EH (cell line): Measurements from ENCODE around the gene VEPH1.

ENCODE experiments used
- DNase-seq: peaks from one replicate; pipeline ENCODE4 v3.0.0-alpha.2; 2015; ENCODE audit warnings: low read depth

VEPH1 gene

DNA sequence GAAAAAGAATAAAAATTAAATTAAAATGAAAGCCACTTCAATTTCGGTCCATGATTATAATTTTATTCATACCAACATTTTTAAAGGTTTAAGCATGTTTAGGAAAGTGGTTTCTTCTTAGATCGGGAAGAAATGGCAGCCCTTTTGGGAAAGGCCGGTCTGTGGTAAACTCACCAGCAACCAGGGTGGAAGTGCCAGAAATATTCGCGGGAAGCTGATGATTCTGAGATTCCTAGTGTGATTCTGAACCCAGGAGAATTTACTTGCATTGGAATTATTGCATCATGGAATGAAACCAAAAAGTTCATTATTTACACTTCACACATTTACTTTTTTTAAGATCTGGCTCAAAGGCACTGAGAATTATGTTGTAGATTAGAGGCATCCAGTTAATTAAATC is 246.1 kb downstream of the VEPH1 start:
- DNase-seq = peak; percentile 57

GRCh38 chr3:157255797-157256196 is 247.4 kb downstream of the VEPH1 start:
- DNase-seq = no peak

GRCh38 chr3:157251685-157252084 is 251.5 kb downstream of the VEPH1 start:
- no peak for DNase-seq

DNA sequence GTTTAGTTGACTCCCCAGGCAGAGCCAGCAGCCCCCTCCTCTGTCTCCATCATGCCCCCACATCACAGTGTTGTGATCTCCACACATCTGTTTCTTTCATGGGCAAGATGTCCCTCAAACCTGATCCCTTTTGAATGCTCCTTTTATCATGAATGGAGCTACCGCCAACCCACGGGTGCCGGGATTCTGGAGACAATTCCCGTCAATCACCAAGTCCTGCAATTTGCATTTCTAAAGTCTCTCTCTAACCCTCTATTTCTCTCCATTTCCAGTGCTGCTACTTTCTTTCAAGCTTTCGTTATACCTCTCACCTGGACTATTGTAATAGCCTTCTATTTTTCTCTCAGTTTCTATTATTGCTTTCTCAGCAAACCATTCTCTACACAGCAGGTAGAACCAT is 253.6 kb downstream of the VEPH1 start:
- no peak for DNase-seq

GRCh38 chr3:157248590-157249422 is 254.4 kb downstream of the VEPH1 start:
- DNase-seq = peak; percentile 92

DNA sequence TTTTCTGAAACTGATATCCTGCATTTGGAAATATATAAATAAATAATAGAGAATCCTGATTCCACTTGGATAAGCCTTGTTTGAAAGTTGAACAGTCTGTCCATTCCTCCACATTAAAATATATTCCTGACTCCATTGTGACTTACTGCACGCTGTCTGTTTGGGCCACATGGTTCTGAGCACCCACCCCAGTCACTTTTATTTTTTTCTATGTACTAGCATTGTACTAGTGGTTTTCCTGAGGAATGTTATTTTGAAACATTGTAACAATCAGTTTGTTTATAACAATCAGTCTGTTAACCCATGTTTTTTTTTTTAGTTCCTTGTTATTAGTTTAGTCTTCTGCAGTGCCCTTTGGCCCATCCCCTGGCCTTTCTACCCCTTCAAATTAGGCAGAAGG is 255.8 kb downstream of the VEPH1 start:
- DNase-seq = peak; percentile 15

DNA sequence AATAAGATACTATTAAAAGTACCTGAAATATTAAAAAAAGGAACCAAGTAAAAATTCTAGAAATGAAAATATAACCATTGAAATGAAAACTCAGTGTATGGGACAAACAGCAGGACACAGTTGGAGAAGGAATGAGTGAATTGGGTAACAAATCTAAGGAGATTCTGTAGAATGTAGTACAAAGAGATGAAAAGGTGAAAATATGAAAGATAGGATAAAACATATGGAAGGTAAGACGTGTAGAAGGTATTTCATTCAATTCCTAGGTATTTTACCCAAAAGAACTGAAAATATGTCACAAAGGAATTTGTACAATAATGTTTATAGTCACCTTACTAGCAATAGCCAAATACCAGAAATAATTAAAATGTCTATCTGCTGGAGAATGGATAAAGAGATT is 260.4 kb downstream of the VEPH1 start:
- DNase-seq = no peak

DNA sequence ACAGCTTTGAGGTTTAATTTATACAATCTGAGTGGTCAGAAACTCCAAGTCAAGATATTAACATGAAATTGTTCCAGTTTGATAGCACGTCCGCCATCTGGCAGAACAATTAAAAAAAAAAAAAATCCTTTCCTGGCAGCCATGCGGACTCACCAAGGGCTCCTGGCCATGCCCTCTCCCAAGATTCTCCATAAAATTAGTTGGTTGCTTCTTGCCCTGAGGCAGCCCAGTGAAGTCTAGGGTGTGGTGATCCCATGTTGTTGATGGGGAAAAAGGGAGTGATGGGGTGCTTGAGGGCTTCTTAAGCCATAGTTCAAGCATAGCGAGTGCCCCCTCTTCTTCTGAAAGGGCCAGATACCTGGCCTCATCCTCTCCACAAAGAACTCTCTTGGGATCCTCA is 261.6 kb downstream of the VEPH1 start:
- no peak for DNase-seq

- no peak for DNase-seq
Observed at GRCh38 chr3:157240408-157240807, 262.8 kb downstream of the VEPH1 start.

DNA sequence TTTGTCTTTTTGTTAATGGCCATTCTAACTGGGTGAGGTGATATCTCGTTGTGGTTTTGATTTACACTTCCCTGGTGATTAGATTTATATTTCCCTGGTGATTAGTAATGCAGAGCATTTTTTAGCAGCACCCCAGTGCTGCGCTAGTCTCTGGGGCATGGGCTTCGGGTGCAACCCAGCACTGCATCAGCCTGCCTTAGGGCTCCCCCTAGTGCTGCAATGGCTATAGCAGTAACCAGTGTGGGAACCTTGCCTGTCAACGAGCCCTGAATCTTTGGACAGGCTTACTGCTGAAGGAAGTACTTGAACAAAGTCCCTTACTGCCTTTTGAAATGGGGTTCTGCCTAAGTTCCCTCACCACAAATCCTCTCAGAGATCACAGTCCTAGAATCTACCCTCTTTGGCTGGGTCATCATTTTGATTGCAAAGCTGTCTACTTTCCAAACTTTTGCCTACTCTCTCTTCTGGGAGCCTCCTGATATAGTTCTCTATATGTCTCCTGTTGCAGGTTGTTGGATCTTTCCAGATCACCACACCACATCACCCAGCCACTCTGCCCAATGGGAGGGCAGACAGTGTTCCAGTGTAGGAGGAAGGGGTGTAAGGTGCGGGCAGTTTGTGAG is 264.0 kb downstream of the VEPH1 start:
- peak; percentile 54 for DNase-seq

DNA sequence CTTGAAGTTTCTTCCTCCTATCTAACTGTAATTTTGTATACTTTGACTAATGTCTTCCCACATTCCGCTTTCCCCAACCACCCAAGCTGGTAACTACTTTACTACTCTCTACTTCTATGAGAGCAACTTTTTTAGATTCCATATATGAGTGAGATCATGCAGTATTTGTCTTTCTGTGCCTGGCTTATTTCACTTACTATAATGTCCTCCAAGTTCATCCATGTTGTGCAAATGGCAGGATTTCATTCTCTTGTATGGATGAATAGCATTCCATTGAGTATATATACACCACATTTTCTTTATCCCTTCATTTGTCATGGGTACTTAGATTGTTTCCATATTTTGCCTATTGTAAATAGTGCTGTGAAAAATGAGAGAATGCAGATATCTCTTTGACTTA is 264.8 kb downstream of the VEPH1 start:
- DNase-seq = peak; percentile 33

DNA sequence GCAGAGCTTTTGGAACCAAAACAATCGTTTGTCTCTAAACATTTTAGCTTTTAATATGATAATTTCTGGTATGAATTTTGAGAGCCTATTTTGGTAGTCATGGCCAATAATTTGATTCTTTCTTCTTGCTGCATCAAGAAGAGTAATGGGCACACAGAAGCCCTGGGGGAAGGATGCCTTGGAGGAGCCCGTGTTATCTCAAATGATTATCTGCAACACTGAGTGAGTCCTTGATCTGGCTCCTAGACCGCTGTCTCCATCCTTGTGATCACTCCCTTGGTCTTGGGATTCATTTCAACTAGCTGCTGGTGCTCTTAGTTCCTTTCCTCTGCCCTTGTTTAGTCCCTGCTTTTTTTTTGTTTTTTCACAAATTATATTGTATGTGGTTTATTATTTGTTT is 265.3 kb downstream of the VEPH1 start:
- DNase-seq = no peak

DNA sequence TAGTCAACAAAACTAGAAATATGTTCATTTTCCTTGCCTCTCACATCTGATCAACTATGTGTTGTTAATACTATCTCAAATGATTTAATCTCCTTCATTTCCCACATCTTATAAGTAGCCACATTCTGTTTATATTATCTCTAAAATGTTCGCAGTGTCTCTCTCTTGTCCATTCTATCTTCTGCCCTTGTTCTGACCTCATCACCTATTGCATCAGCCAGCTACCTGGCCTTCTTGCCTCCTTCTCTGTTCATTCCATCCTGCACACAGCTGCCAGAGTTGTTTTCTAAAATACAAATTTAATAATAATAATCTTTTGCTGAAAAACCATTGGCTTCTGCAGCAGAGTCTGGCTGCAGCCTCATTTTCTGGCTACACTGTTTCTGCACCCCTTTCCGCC is 267.9 kb downstream of the VEPH1 start:
- DNase-seq = no peak

GRCh38 chr3:157233923-157234322 is 269.3 kb downstream of the VEPH1 start:
- DNase-seq = no peak

GRCh38 chr3:157232141-157232540 is 271.1 kb downstream of the VEPH1 start:
- peak; percentile 30 for DNase-seq

DNA sequence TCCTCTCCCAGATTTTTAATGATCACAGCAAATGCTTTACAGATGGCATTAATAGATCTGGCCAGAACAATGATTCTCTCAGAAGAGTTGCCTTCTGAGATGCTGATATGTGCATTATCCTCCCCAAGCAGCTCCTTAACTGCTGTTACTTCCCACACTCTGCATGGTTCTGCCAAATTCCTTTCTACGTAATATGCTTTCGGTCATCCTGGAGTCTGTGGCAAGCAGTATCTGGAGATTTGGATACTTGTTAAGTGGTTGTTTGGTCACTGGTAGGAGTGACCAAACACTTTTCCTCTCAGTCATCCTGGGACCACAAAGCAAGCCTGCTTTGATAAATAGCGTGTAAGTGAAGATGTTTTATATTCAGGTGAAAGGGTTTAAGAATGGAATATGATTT is 272.1 kb downstream of the VEPH1 start:
- peak; percentile 78 for DNase-seq

DNA sequence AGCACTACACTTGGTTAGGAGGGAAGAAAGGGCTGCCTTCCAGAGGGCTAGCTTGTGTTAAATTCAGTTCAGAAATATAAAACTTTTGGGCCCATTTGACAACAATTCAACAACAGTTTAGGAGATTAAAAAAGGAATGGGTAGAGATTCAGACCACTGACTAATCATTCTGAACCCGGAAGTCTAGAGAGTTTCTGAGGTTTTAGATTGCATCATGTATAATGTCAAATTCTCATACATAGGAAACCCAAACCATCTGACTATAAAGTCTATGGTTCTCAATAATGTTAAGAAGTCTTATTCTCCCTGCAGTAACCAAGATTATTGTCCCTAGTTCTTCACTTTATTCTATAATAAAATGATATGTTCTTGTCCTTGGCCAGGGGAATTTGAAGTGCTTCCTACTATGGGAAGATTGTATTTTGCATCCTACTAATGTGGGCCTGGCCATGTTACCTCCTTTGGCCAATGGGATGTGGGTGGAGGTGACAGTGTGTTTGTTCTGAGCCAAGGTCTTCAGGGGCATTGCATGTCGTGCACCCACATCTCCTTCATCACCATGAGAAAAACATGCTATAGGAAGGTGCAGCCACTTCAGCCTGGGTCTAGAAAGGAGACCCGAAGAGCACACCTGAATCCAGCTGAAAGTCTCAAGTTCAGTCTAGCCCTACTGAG is 276.9 kb downstream of the VEPH1 start:
- peak; percentile 41 for DNase-seq

DNA sequence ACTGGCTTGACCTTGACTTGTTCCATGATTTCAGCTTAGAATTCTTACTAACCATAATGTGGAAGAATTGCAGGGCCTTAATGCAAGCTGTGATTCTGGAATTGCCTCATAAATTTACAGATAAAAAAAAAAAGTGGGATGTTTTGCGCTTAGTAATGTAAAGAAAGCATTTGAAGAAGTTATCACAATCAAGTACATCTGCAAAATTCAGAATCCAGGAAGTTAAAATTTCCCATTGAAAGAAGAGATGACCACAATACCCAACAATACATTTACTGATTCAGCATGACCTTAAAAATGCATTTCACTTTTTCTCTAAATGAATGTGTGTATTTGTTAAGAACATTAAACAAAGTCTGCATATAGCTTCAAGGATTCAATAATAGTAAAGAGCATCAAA is 278.2 kb downstream of the VEPH1 start:
- DNase-seq = no peak

DNA sequence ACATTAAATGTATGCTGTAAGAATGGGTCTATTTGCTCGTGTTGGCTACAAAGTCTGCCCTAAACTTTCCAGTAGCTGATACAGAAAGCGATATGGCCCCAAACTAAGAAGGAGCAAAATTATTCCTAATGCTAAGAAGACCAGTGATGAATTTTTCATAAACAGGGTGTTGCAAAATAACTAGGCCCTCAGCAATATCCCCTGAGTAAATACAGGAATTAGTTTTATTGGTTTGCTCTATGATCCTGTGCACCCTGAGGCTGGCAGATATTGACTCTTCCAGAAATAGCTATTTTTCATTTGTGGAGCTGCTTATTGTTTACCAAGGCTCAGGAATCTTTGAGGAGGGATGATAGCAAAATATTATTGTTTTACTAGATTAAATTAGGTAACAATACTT is 282.3 kb downstream of the VEPH1 start:
- DNase-seq = no peak

DNA sequence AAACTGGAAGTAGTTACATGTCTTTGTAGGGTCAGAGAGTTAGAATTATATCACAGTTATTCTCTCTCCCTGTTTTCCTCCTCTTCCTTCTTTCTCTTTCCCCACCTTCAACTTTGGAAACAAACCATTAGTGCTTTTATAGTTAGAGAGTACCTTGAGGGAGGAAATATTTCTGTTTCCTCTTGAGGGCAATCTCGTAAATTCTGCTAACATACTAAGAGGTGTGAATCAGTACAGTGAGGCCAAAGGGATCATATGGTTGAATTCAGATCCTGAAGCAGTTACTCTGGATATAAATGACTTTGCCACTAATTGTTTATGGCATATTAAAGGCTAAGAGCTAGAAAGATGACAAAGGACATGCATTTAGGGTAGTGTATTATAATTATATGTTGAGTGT is 283.0 kb downstream of the VEPH1 start:
- no peak for DNase-seq

DNA sequence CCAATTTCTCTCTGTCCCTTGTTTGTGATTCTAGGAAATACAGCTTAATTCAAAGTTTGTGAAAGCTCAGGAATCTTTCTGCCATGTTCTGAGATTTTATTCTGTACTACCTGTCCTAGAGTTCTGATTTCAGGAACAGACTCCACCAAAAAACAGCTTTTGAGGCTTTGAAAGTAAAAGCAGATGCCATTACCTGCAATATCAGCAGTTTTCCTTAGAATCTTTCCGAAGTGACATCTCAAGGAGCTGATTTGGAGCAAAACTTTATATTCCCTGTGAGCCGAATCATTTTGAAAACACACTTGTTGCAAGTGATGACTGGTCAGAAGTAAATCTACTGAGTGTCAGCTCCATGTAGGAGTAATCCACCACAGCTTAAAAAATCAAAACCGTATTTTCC is 284.0 kb downstream of the VEPH1 start:
- DNase-seq = no peak
